Activated CD4-positive, CD25-positive, alpha-beta regulatory T cell (primary cell): ENCODE measurements around the gene ARHGEF3.

Experiments
- DNase-seq, 4 experiments: peaks; one replicate each; lab custom pipeline; 2025; lab: John Stamatoyannopoulos, UW

The ARHGEF3 gene

DNA sequence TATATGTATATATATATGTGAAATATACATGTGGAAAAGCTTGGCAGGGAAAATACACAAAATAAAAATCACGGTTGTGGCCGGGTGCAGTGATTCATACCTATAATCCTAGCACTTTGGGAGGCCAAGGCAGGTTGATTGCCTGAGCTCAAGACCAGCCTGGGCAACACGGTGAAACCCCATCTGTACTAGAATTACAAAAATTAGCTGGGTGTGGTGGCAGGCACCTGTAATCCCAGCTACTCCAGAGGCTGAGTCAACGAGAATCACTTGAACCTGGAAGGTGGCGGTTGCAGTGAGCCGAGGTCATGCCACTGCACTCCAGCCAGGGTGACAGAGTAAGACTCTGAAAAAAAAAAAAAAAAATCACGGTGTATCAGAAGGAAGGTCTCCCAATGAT is 20.8 kb upstream of the ARHGEF3 start:
- no peak for DNase-seq

DNA sequence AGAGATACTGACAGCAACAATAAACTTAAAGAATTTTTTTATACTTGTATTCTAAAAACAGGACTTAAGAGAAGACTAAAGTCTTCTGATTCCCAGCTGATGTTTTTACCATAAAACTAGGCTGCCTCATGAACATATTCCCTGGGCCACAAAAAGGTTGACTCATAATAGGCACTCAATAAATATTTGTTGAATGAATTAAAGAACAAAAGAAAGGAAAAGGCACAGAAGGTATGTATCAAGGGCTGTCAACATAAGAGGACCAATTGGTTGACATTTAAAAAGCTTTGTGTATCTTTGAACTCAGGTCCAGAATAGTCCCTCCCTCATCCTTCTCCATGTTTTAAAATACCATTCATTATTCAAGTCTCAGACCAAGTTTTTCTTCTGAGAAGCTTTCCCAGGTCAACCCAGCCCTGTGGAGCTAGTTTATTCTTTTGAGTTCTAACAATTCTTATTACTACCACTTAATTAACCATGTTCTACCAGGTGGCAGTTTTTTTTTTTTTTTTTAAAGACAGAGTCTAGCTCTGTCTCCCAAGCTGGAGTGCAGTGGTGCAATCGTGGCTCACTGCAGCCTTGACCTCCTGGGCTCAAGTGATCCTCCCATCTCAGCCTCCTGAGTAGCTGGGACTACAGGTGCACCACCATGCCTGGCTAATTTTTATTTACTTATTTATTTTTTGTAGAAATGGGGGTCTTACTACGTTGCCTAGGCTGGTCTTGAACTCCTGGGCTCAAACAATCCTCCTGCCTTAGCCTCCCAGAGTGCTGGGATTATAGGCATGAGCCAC is 17.5 kb upstream of the ARHGEF3 start:
- DNase-seq, result no peak

DNA sequence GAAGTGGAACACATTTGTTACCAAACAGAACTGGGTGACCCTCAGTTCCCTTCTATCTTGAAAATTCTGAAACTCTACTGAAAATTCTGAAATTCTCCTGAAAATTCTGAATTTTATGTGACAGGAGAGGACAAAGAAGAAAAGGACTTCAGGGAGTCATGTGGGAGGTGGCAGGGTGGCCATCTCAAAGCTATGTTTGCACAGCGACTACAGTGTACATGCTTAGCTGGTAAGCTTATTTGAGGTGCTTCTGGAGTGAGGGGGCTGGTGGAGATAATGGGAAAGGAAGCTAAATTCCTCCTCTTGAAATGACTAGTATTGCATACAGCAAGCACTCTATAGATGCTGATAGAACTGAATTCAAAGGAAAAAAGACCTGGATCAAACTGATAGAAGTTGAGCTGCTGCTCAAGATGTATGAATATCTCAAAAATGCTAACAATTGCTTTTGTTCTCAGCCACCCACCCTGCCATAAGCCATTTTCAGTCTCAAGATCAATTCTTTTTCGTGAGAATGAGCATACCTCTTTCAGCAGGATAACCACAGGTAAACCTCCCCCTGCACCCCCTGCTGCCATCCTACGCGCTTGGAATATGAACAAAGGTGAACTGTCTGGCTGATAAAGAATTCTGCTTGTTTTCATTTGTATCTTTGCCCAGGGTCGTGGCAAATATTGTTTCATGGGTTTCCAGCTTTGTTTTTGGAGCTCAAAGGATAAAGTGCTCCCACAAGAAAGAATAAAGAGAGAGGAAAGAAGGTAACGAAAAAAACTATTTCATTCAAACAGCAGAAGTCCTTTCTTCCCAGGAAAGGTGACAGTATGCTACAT is 16.6 kb upstream of the ARHGEF3 start:
- DNase-seq, result no peak

DNA sequence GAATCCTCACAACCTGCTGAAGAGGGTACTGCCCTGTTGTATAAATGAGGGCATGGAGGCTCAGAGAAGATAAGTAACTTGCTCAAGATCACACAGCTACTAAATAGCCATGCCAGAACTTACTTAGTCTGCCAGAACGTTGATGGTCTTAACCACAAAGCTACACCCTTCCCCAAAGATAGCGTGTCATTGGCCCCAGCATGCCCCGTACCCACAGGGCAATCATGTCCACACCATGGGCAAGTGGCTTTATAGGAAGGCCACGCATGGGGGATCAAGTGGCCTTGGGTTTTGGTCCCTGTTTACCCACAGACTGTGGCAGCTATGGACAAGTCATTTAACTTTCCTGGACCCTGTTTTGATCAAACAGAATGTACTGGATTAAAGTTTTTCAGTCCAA is 15.9 kb upstream of the ARHGEF3 start:
- no peak for DNase-seq

DNA sequence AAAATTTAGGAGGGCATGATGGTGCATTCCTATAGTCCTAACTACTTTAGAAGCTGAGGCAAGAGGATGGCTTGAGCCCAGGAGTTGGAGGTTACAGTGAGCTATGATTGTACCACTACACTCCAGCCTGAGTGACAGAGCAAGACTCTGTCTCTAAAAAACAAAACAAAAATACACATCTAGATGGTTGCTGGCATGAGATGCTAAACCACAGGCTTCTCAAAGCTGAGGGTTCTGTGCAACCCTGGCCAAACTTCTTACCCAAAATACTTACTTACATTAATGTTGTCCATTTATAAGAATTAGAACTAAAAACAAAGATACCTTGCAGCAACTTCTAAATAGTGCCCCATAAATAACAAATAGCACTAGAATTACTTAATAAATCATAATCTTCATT is 14.3 kb upstream of the ARHGEF3 start:
- no peak for DNase-seq

DNA sequence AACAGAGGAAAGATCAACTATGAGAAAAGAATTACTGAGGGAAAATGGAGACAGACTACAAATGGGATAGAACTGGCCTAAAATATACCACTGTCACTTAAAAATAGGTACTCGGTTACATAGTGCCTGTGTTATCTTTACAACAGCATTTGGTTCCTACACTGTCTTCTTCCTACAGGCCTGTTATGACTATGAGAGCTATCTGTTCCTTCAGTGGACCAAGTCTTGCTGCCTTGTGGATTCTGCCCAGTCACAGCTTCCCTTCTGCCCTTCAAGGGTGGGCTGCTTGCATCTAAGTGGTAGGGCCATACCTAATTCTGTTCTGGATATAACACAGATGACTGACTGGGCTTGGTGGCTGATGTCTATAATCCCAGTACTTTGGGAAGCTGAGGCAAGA is 13.8 kb upstream of the ARHGEF3 start:
- DNase-seq, result no peak

DNA sequence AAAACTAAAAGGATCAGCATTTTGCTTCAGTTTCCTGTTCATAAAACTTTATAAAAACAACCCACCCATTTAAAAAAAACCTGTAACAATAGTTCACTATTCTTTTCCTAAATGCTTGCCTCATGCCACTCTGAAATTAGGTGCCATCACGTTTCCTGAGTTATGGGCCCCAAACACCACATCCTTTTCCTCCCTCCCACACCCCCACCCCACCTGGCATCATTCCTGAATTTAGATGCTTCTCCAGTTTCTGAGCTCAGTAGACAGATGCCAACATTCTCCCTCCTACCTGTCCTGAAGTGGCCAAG is 11.9 kb upstream of the ARHGEF3 start:
- DNase-seq, result no peak

DNA sequence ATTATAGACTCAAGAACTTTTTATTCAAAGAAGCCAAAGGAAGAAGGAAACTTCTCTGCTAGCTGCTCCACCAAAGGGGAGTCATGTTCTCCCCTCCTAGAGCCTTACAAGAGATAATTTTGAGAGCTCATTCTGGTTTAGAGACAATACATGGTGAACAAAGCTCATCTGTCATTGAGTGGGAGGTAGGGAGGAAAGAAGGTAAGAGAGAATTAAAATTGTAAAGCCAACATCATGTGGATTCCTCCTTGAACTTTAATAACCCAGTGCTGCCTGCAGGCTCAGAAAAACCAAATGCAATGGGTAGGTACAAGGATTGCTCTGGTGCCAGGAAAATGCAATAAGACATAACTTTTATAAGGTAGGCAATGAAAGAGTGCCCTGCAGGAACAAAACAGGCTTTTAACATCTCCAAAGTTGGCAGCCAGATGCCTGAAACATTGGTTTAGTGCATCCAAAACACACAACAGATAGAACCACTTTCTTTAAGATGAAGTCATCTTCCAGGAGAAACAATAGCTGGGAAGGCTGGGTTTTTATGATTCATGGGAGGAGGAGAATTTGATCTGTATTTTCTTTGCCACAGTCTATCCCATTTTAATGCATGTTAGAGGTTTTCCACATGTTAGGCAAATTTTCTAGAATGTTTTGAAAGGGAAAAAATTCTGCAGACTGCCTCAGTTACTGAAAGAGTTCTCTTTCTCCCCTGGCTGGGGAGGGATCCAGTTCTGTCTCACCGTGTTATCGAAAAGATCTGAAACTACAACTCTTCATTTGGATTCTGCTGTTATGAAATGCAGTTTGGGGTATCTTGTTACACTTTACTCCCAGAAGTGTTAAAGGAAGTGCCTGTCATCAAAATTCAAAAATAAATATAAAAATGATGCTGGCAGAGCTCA is 11.3 kb upstream of the ARHGEF3 start:
- DNase-seq, result no peak

DNA sequence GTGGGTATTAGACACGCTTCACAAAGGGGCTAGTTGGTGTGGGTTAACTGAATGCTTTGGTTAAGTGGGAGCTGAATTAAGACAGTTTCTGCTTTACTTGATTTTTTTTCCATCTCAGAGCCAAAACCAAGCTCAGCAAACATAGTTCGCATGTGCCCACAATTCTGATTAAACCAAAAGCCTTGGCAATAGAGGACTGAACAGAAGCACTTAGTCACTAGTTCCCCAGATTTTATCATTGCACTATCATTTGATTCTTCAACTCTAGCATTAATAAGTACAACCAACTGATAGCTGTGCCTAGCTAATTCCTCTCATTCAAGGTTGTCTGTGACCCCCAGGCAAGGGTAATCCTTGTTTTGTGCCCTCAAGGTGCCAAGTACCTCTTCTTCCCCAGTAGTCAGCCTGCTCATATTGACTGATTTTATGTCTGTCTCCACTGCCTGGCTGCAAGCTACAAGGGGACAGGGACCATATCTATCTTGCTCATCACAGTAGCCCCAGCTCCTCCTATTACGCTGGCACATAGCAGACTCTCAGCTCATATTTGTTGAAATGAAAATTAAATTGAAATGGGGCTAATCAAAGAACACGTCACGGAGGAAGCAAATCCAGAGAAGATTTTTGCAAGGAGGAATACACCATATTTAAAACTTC is 9.9 kb upstream of the ARHGEF3 start:
- DNase-seq, result no peak

DNA sequence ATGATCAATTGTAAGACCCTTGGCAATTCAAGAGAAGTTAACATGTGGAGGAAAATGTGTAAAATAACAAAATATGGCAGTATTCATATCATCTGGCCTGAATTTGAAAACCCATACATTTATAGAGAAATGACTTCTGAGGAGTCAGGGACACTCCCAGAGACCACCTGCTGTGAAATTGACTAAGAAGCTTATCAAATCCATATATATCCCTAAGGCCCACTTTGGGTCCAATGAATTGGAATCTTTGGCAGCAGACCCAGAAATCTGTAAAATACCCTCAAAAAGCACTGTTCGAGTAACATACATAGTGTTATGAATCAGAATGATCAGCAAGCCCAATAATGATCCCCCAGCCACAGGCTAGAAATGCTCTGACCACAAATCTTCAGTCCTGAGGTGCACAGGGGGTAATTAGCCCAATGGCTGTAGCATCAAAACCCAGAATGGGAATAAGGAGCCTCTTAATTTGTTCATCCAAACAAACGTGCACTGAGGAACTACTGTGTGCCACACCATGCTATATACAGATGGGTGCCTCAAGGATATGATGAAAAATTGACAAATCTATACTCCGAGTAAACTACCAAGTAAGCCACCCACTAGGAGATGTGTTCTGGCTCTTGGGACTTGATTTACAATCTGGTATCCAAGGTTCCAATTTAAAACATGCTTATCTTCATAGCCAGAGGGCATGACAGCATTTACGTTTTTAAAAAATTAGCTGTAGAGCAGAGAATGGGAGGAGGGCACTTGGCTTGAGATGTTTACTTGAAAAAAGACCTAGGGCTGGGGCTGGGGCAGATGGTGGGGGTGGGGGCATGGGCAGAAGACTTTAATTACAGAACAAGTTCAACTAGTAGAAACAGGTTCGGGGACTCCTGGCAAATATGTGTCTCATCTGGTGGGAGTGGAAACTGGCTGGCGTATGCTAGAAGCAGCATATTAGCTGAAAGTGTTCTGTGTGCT is 9.1 kb upstream of the ARHGEF3 start:
- no peak for DNase-seq

DNA sequence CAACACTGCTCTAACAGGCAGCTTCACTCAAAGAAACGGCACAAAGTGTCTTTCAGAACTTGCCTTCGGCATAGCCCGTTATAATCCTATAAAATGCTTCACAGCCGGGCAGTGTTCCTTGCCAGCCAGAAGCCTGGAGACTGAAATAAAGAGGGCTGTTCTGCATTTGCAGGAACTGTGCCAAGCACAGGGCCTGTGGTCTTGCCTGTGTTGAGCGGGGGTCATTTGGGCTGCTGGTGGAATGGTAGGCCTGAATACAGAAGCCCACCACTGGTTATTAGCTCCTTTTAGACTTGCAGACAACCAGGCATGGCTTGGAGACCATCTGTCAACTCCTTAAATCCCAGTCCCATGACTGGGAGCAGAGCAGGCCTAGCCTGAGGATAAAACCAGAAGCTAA is 4.7 kb upstream of the ARHGEF3 start:
- no peak for DNase-seq

DNA sequence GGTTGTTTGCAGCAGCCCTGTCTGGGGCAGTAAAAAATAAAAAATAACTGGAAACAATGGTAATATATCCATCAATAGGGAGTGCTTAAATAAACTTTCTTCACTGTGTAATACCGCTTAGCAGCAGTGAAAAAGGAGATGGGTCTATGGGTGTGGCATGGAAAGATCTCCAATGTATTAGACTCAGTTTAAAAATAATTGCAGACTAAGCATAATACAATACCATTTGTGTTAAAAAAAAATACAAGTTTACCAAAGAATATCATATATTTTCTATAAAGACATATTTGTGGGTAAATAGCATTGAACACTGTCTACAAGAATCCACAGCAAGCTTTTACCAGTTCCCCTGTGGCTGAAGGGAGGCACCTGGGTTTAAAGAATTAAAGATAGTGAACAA is 1.0 kb upstream of the ARHGEF3 start:
- no peak for DNase-seq

DNA sequence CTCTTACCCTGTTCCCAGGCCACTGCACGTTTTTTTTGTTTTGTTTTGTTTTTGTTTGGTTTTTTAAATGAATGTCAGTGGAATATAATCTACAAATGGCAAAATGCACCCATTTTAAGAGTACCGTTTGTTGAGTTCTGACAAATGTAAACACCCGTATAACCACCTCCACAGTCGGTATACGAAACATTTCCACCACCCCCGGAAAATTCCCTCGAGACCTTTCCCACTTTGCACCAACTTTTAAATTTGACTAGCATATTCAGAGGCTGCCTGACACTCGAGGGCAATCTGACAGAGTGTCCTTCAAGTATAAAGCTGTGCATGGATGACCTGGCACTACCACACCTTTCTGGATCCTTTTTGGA is 613 bp upstream of the ARHGEF3 start:
- DNase-seq, result no peak

DNA sequence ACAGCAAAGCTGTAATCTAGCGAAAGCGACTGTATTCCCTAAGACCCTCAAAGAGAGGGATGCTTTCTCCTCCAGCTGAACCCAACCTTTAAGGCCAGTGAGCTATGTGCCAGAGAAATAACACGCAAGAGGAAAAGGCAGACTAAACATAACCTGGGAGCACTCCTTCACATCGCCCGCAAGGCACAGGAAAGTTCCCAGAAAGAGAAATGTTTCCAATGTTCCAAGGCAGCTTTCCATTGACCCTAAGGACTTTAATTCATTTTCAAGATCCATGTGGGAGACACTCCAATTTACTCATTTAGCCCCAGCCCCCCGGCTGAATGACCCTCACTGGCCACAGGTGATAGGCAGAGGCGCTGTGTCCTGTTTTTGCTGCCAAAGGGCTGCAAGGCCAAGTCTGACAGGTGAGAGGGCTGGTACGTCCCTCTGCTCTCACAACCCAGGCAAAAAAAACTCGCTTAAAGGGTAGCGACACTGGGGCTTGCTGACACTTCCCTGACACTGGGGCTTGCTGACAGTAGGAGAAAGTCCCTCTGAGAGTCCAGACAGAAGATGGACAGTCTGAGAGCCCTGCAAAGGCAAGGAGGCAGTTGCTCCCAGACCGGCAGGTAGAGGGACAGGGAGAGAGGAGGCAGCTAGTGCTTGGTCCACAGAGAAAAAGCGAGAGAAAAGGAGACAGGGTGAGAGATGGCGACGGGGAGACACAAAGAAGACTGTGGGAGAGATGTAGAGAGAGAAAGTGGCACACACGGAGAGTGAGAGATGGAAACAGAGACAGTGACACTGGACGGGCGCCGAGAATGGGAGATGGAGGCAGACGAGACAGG is 702 bp downstream of the ARHGEF3 start:
- DNase-seq, result no peak

DNA sequence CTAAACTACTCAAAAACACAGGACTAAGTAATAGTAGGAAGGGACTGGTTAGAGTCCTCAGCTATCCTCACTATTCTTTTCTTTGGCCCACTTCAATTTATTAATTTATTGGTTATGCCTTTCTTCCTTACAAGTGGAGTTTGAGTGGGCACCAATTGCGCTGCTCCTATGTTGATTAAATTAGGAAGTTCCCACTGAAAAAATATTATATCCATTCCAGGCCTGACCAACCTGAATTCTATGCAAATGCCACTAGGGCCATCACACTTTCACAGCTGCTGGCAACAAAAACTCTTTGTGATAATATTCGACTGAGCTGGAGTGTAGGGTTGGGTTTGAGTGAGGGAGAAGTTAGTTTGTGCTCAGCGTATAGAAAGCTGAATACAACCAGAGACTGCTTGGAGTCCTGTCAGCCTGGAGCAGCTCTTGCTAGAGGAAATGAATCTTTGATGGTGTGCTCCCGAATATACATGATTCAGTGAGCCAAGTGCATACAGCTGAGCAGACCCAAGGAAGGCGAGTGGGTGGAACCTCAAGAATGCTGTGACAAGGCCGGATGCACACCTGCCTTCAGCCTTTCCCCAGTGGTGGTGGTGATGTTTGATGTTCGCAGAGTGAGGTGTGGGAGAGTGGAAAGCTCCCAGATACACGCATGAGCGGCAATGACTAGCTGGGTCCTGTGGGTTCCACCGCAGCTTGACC is 1.5 kb downstream of the ARHGEF3 start:
- peak; percentile 19 to 52 (median 43) for DNase-seq

DNA sequence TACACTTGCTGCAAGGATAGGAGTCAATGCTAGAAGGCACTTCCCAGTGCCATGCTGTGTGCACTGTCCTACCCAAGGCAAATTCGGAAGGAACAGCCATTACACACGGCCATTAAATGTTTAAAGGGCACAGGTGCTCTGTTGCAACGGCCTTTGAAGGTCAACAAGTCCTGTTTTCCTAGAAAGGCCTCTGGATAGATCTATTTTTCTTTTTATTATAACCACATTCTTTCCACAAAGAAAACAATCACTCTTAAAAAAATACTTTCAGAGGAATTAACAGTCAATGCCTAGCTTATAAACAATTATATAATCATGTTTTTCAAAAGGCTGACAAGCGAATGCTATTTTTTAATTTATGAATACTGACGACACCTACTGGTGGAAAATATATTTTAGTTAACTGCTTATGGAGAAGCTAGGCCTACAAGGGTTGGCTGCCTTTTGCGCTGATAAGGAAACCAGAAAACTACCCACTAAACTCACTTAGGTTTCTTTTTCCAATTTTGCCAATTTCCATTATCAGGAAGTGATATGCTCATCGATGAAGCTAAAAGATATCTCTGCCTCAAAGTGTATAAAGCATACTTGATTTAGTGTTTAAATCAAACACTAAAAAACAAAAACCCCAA is 2.4 kb downstream of the ARHGEF3 start:
- DNase-seq, result no peak

DNA sequence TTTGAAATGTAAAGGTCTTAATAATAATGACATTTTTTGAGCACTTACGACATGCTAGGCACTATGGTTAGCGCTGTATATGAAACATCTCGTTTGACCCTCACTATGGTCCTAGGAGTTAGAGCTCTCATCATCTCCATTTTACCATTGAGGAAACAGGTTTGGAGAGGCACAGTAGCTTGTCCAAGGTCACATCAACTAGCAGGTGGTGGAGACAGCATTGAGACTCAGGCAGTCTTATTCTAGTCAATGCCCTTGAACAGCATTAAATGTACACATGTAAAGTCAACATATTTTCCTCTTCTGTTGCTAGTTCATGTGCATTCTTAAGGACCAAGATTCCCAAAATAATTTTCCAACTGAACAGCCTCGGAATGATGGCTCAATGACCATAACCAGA is 4.8 kb downstream of the ARHGEF3 start:
- no peak for DNase-seq

DNA sequence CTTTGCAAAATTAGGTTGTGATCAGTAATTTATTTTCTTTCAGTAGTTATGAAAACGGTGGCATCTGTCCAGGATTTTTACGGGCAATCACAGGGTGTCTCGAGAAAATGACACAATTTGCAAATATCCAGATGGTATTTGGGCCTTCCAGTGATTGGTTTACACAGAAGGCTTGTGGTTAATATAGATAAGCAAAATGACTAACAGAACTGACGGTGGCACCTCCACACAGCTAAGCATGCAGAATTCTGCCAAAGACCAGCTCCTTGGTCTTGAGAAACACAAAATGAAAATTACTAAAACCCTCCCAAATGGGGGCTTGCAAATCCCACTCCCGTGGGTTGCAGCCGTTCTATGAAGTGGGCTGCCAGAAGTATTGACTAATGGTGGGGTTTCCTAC is 5.5 kb downstream of the ARHGEF3 start:
- no peak for DNase-seq

DNA sequence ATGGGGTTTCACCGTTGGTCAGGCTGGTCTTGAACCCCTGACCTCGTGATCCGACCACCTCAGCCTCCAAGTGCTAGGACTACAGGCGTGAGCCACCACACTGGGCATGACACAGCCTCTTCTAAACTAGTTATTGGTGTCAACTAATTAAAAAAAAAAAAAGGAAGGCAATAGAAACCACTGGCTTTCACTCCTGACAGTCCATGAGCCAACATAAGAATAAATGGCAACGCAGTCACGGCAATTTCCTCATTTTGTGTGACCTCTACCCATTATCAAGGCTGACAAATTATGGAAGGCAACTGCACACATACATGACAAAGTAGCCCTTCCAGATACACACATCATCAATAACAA is 5.9 kb downstream of the ARHGEF3 start:
- DNase-seq, result no peak
